ENCODE results near the gene EPHB1. TPM values are rescaled to one million over a fixed set of nuclear protein-coding genes. Genes with fewer than 3 reads are reported as not detected.

The EPHB1 gene
- total and polyA plus RNA-seq, 2 donors (not counting 3 experiments of a cell fraction or from before 2014, with no cell fraction given): 1.3 to 5.2 TPM

- H3K27ac ChIP-seq (ENCODE audit: insufficient read depth, low read depth, low read length): no peak overlapping the region
- intact Hi-C loops (cut with micrococcal nuclease) (no loop called here), dilution Hi-C loops (cut with MboI; ENCODE audit: extremely low pct_ligation_motif_present, low sequenced_read_pairs) (no loop called here)
- no peaks in the 10 kb centered on the region for H3K27me3 ChIP-seq (ENCODE audit: control insufficient read depth in 2 of 2, insufficient read depth in 2 of 2, low read length in 2 of 2)
- TF ChIP-seq, protein P1, sequence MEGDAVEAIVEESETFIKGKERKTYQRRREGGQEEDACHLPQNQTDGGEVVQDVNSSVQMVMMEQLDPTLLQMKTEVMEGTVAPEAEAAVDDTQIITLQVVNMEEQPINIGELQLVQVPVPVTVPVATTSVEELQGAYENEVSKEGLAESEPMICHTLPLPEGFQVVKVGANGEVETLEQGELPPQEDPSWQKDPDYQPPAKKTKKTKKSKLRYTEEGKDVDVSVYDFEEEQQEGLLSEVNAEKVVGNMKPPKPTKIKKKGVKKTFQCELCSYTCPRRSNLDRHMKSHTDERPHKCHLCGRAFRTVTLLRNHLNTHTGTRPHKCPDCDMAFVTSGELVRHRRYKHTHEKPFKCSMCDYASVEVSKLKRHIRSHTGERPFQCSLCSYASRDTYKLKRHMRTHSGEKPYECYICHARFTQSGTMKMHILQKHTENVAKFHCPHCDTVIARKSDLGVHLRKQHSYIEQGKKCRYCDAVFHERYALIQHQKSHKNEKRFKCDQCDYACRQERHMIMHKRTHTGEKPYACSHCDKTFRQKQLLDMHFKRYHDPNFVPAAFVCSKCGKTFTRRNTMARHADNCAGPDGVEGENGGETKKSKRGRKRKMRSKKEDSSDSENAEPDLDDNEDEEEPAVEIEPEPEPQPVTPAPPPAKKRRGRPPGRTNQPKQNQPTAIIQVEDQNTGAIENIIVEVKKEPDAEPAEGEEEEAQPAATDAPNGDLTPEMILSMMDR (IDR thresholded peaks at IDR 0.05; ENCODE audit: extremely low read depth in 1 of 2, insufficient read depth in 1 of 2, low read depth in 1 of 2, low read length in 2 of 2): no peak
- TF ChIP-seq MYC (IDR thresholded peaks at IDR 0.05; ENCODE audit: low read depth, low read length) (no peak), JUN (IDR thresholded peaks at IDR 0.05; ENCODE audit: borderline replicate concordance, insufficient read depth, insufficient read length, low read depth) (no peak), GATA2 (IDR thresholded peaks at IDR 0.05; ENCODE audit: insufficient read depth, insufficient read length, low read depth, low read length) (no peak), POLR2AphosphoS5 (IDR thresholded peaks at IDR 0.05; ENCODE audit: insufficient read depth, low read depth, low read length) (no peak), FOS (IDR thresholded peaks at IDR 0.05; ENCODE audit: borderline replicate concordance, insufficient read depth, low read length) (no peak), POLR2A (IDR thresholded peaks at IDR 0.05; ENCODE audit: low read depth, low read length) (no peak), MAX (IDR thresholded peaks at IDR 0.05; ENCODE audit: insufficient read depth, insufficient read length) (no peak)
- H3K4me3 ChIP-seq (replicated peaks in 1 of 3; ENCODE audit: insufficient read depth in 1 of 3, low read depth in 1 of 3, low read length in 3 of 3): no peak overlapping the region
- no peak overlapping the region for H3K4me2 ChIP-seq (ENCODE audit: insufficient read depth, low read length)
- no peak overlapping the region for H2AFZ ChIP-seq (ENCODE audit: low read depth, low read length)
- no peaks in the 10 kb centered on the region for H3K9me1 ChIP-seq (replicated peaks; ENCODE audit: control insufficient read depth, extremely low read depth, insufficient read depth, low read length)
- no peaks in the 10 kb centered on the region for H3K4me1 ChIP-seq (ENCODE audit: control insufficient read depth, extremely low read depth, insufficient read depth, low read length)
- H4K20me1 ChIP-seq (replicated peaks; ENCODE audit: control insufficient read depth, extremely low read depth, insufficient read depth, low read length): no peaks in the 10 kb centered on the region
- H3K9me3 ChIP-seq (replicated peaks; ENCODE audit: control insufficient read depth, insufficient read depth, low read length): peaks cover 3% of the 10 kb centered on the region
- no TSS peak for BruUV-seq (replicated peaks)
- DNase-seq (ENCODE audit: low read depth, low spot score) (no peak), FAIRE-seq (no peak)
- H3K9ac ChIP-seq (replicated peaks; ENCODE audit: extremely low read depth, insufficient read depth, low read length): no peak overlapping the region
- H3K36me3 ChIP-seq (ENCODE audit: control insufficient read depth in 2 of 2, extremely low read depth in 1 of 2, insufficient read depth in 2 of 2, low read length in 2 of 2): no peaks in the 10 kb centered on the region
- H3K79me2 ChIP-seq (ENCODE audit: control insufficient read depth, insufficient read depth, low read length): no peaks in the 10 kb centered on the region
- CTCF ChIA-PET: no interaction called here
- POLR2A ChIA-PET: no interaction called here
Measured at GRCh38 chr3:135138776-135139175, 343.7 kb downstream of the EPHB1 start.
